ENCODE data around the gene FBXO39. TPM values are rescaled to one million over a fixed set of nuclear protein-coding genes. Genes with fewer than 3 reads are reported as not detected.

Gene FBXO39
- polyA plus RNA-seq, 2 of the 4 experiments (the other 2 are of a cell fraction): not detected

GRCh38 chr17:6756425-6757031 is 19.5 kb upstream of the FBXO39 start (continued):
- TF ChIP-seq, protein P1, sequence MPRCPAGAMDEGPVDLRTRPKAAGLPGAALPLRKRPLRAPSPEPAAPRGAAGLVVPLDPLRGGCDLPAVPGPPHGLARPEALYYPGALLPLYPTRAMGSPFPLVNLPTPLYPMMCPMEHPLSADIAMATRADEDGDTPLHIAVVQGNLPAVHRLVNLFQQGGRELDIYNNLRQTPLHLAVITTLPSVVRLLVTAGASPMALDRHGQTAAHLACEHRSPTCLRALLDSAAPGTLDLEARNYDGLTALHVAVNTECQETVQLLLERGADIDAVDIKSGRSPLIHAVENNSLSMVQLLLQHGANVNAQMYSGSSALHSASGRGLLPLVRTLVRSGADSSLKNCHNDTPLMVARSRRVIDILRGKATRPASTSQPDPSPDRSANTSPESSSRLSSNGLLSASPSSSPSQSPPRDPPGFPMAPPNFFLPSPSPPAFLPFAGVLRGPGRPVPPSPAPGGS (IDR thresholded peaks at IDR 0.05): no peak

DNA sequence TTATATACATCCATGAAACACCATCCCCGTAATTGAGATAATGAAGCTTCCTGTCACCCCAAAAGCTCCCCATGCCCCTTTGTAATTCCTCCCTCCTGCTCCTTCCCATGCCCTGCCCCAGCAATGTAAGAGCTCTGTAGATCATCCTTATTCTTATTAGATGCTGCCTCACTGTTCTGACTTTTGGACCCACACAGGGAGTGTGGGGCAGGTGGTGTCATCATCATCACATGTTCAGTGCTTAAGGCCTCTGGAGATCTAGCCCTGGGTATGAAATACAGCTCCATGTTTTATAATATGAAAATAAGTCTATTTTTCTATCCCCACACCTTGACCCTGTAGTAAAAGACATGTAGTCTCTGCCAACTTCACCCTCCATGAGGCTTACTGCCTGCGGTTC is 18.3 kb upstream of the FBXO39 start:
- Histone ChIP-seq H3K4me2 (no peak overlapping the region), H3K27ac (no peak overlapping the region), H3K9me3 (no peaks in the 10 kb centered on the region), H3K4me1 (no peaks in the 10 kb centered on the region; the same call in 2 of the 3 replicates), H3K4me3 (no peak overlapping the region)
- 57% methylated on average over 2 of the region's 2 CpGs for WGBS (ENCODE audit: missing lambda C conversion rate)
- no peak for ATAC-seq
- FAIRE-seq: peak; percentile 7
- no peak for DNase-seq (ENCODE audit: low read depth in 1 of 2, low spot score in 1 of 2)
- ChIA-PET POLR2A (no interaction called here), CTCF (interaction anchor here (0.8 kb wide), 1 partner anchor 86 kb away, joined by 3 read pairs; no protein-coding TSS in a partner anchor)
- no peak for TF ChIP-seq CBX8 (IDR thresholded peaks at IDR 0.05)
- TF ChIP-seq POLR2AphosphoS2 (conservative IDR thresholded peaks at IDR 0.05; ENCODE audit: low read length): no peak
- no peak for TF ChIP-seq E2F6 (IDR thresholded peaks at IDR 0.05; ENCODE audit: borderline replicate concordance, low read depth)
- no peak for TF ChIP-seq CHD4 (IDR thresholded peaks at IDR 0.05; ENCODE audit: borderline replicate concordance)

DNA sequence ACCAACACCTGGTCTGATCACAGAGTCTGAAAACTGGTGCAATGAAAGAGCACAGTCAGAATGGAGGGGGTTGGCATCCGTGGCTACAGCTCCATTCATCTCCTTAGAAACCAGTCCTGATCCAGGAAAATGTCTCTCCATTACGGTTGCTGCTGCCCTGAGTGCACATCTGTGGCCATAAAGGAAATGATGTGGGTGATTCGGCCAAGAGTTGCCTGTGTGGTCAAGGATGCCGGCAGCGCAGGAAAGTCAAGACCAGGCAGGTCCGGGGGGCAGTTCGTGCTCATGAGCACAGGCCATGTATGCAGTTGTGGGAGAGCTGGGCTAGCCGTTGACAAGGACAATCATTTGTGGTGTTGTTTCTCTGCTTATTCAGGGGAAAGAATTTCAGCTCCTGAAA is 14.2 kb upstream of the FBXO39 start:
- no peak for ATAC-seq
- no peak overlapping the region for H3K27ac ChIP-seq
- no peak for DNase-seq (ENCODE audit: low read depth in 1 of 2, low spot score in 1 of 2)
- ChIA-PET POLR2A (no interaction called here), CTCF (interaction anchor here (0.6 kb wide), 2 partner anchors 65 to 138 kb away, joined by 3 read pairs; no protein-coding TSS in a partner anchor)
- TF ChIP-seq MYC (IDR thresholded peaks at IDR 0.05; ENCODE audit: borderline replicate concordance, low read length): no peak
- TF ChIP-seq ESRRA (IDR thresholded peaks at IDR 0.05; ENCODE audit: borderline replicate concordance, low read length): no peak
- no peak for TF ChIP-seq GATA3 (IDR thresholded peaks at IDR 0.05; ENCODE audit: borderline replicate concordance)
- TF ChIP-seq FOSB (CRISPR knock-in tag; IDR thresholded peaks at IDR 0.05): no peak
- no peak for TF ChIP-seq E2F6 (IDR thresholded peaks at IDR 0.05; ENCODE audit: borderline replicate concordance, low read depth)
- TF ChIP-seq RAD21 (conservative IDR thresholded peaks at IDR 0.05 in 1 of 2, IDR thresholded peaks at IDR 0.05 in 1 of 2): no peak
- no peak for TF ChIP-seq RNF2 (IDR thresholded peaks at IDR 0.05; ENCODE audit: borderline replicate concordance, low read depth)
- no peaks in the 10 kb centered on the region for H3K4me1 ChIP-seq
- H3K4me2 ChIP-seq: no peak overlapping the region
- no peak overlapping the region for H3K4me3 ChIP-seq
- 28% methylated on average over 8 of the region's 8 CpGs for WGBS (ENCODE audit: missing lambda C conversion rate)
- no peak for FAIRE-seq
- H3K9me3 ChIP-seq: peaks cover 8% of the 10 kb centered on the region; the same call in 2 of the 3 replicates

DNA sequence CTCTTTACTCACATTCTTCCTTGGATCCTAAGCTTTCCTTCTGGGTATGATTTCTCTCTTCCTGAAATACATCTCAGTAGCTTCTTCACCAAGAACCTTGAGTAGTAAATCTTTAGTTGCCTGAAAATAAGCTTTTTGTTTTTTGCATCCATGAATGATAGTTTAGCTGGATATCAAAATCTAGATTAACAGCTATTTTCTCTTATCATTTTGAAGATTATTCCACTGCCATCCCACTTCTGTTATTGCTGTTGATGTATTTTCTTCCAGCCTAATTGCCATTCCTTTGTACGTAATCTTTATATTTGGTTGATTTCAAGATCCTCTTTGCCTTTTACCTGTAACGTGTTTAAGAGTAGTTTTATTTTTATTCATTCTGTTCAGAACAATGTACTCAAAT is 7.6 kb upstream of the FBXO39 start:
- Histone ChIP-seq H3K9me3 (peaks cover 36% of the 10 kb centered on the region; the same call in 2 of the 3 replicates), H3K4me2 (no peak overlapping the region), H3K27ac (no peak overlapping the region), H3K4me3 (no peak overlapping the region), H3K4me1 (no peaks in the 10 kb centered on the region)
- ChIA-PET CTCF (no interaction called here), POLR2A (no interaction called here)
- FAIRE-seq (no peak), ATAC-seq (no peak), DNase-seq (ENCODE audit: low read depth in 1 of 2, low spot score in 1 of 2) (no peak)
- 29% methylated on average over 2 of the region's 2 CpGs for WGBS (ENCODE audit: missing lambda C conversion rate)
- no peak for TF ChIP-seq SREBF2 (IDR thresholded peaks at IDR 0.05)
- no peak for TF ChIP-seq HOXA7 (CRISPR knock-in tag; IDR thresholded peaks at IDR 0.05)
- no peak for TF ChIP-seq BHLHE40 (IDR thresholded peaks at IDR 0.05; ENCODE audit: low read depth, low read length)
- no peak for TF ChIP-seq MYC (IDR thresholded peaks at IDR 0.05; ENCODE audit: borderline replicate concordance, low read length)
- no peak for TF ChIP-seq REST (IDR thresholded peaks at IDR 0.05)
- TF ChIP-seq, protein P1 (IDR thresholded peaks at IDR 0.05): no peak
- TF ChIP-seq CHD4 (IDR thresholded peaks at IDR 0.05; ENCODE audit: borderline replicate concordance): no peak
- no peak for TF ChIP-seq KDM1A (IDR thresholded peaks at IDR 0.05; ENCODE audit: low read depth)
- TF ChIP-seq ELK1 (IDR thresholded peaks at IDR 0.05; ENCODE audit: low read depth, low read length): no peak
- TF ChIP-seq, protein P2, sequence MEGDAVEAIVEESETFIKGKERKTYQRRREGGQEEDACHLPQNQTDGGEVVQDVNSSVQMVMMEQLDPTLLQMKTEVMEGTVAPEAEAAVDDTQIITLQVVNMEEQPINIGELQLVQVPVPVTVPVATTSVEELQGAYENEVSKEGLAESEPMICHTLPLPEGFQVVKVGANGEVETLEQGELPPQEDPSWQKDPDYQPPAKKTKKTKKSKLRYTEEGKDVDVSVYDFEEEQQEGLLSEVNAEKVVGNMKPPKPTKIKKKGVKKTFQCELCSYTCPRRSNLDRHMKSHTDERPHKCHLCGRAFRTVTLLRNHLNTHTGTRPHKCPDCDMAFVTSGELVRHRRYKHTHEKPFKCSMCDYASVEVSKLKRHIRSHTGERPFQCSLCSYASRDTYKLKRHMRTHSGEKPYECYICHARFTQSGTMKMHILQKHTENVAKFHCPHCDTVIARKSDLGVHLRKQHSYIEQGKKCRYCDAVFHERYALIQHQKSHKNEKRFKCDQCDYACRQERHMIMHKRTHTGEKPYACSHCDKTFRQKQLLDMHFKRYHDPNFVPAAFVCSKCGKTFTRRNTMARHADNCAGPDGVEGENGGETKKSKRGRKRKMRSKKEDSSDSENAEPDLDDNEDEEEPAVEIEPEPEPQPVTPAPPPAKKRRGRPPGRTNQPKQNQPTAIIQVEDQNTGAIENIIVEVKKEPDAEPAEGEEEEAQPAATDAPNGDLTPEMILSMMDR (IDR thresholded peaks at IDR 0.05): no peak
- no peak for TF ChIP-seq GATA3 (IDR thresholded peaks at IDR 0.05; ENCODE audit: borderline replicate concordance)

Measured in A549 (cell line).